Sciatic nerve (tissue), 2 donors: Measurements from ENCODE around the gene OPA3. TPM values are rescaled to one million over a fixed set of nuclear protein-coding genes. Genes with fewer than 3 reads are reported as not detected.
A peak's percentile ranks its signal among the peaks of the same experiment; 100 is the strongest.

Source experiments
- ATAC-seq: fragments of 200-7000 bp; cut with Tn5 transposase; one replicate; pipeline ENCODE4 v1.9.1; 2020; ENCODE audit warnings: mild to moderate bottlenecking, moderate library complexity
- DNase-seq: peaks from one replicate; pipeline ENCODE4 v3.0.0-alpha.2; 2020; ENCODE audit warnings: low spot score
- intact Hi-C: fragments of 100-400 bp; cut with DNase I; formaldehyde crosslinking; loops from one replicate; pipeline ENCODE4 v1.14.2; 2022
- total RNA-seq: library from RNA; stranded (reverse); fragmentation: NEBNext Ultra II Directional; extraction: Animal tissue kit (Norgen Biotek cat#: 25700); gene quantifications from one replicate; pipeline ENCODE4 v1.2.1, GENCODE V29; 2021
- donor health status: DM: no; HTN: no; CAD: no.
- donor health status: DM: no; HTN: no; CAD: no.

OPA3 gene
- total RNA-seq, 1 donor from 2014 or later, result 10.7 TPM

DNA sequence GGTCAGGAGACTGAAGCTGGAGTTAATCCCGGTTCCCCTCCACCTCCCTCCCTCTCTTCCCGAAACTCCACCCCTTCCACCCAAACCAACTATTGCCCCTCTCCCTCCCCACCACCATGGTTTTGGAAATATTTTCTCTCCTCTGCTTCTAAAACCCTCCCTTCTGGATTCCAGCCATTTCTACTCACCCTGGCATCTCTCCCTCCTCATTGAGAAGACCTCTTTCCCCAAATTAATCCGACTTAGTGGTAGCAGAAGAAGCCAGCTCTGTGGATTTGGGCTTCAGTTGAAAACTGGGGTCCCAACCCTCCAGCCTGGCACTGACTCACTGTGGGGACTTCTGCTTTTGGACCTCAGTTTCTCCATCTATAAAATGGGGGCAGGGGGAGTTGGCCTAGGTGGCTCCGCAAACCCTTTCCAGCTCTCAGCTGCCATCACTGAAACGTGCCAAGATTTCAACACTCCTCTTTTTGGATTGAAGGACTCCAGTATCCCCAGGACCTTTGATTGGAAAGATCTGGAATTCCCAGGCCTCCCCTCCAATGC is 15.8 kb upstream of the OPA3 start:
- intact Hi-C loops, result no loop called here
- ATAC-seq, result peak; percentile 30

DNA sequence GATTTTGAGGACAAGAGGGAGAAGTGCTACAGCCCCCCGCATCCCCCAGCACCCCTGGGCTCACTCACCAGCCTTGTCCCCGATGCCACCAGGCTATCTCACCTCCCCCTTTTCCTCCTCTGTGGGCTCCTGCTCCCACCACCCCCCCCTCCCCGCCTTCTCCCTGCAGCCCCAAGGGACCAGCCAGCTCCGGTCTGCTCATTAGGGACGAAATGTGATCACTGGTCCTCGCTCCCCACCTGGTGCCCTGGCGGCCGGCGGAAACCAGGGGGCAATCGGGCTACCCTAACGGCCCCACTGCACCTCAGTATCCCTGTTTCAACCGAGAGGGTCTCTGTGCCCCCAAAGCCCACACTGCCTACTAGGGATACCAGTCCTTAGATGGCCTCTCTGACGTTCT is 14.7 kb upstream of the OPA3 start:
- intact Hi-C loops, result no loop called here
- ATAC-seq (no peak), DNase-seq (no peak)

More for the DNA sequence above, 15.8 kb upstream of the OPA3 start:
- DNase-seq, result no peak

DNA sequence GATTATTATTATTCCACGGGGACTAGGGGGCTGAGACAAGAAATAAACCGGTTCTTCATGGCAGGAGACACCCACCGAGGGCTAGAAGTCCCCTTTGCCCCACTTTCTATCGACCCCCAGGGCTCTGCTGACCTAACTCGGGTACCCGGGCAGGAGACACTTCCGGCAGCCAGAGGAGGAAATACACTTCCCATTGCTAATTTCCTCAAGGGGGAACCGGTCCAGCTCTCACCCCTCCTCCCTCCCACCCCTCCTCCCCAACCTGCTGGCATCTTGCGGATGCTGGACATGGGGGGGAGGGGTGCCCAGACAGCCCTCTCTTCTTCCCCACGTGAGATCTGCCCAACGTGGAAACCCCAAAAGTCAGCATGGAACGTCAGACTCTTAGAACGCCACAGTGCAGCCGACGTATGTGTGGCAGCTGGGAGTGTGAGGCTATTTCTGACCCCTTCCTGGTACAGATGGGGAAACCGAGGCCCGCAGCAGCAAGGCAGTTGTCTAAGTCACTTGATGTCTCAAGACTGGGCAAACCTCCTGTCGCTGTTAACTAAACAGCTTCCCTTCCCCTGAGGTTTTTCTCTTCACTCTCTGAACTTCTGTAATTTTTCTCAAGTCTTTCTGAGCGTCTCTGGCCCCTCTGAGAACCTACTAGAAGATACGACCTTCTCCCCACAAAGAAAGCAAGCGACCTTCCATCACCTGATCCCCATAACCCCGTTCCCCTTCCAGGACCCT is 13.8 kb upstream of the OPA3 start:
- peak; percentile 34 for ATAC-seq

DNA sequence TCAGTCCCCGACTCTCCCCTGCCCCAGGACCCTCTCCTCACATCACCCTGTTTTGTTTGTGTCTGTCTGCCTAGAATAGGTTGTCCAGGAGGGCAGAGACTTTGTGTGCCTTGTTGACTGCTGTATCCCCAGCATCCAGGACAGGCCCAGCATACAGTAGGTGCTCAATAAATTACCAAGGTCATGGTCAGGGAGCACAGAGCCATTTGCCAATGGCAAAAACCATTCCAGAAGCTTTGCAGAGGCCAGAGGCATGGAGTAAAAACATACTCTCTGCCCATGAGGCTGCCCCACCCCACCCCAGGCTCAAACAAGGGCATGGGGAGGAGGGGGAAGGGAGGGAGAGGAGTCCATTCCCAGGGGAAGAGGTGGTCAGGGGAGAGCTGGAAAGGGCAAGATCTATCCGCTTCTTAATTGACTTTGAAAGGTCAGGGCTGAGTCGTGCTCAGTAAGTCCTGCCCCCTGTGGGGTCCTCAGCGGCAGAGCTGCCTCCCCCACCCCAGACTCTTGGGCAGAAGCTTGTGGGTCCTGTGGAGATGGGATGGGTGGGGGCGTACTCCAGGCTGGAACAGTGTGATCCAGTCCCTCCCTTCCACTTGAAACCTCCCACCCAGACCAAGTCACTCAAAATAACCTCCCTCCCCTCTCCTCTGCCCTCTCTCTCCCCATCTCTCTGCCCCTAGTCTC is 13.0 kb upstream of the OPA3 start:
- intact Hi-C loops, result no loop called here
- DNase-seq (no peak), ATAC-seq (peak; percentile 71)

More for the DNA sequence above, 13.8 kb upstream of the OPA3 start:
- intact Hi-C loops, result no loop called here
- DNase-seq, result no peak

DNA sequence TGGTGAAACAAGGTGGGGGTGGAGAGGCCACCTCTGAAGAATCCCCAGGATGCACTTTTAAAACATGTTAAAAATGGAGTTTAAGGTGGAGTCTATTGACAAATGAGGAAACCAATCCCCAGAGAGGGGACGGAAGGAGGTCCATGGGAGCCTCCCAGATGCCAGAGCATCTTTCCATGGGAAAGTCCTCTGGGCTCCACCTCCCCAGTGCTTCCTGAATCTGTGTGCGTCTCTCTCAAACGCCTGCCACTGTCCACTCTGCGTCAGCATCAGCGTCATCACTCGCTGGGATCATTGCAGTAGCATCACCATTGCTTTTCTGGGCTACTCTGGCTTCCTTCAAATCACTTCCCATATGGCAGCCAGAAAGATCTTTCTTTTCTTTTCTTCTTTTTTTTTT is 11.2 kb upstream of the OPA3 start:
- DNase-seq (no peak), ATAC-seq (no peak)
- intact Hi-C loops, result no loop called here

- intact Hi-C loops, result no loop called here
- no peak for ATAC-seq
- no peak for DNase-seq
Measured at GRCh38 chr19:45593520-45593919, 8.9 kb upstream of the OPA3 start.

- DNase-seq (no peak), ATAC-seq (no peak)
- intact Hi-C loops, result no loop called here
Measured at GRCh38 chr19:45592366-45592765, 7.8 kb upstream of the OPA3 start.

- intact Hi-C loops, result no loop called here
- ATAC-seq, result no peak
- DNase-seq, result no peak
Measured at GRCh38 chr19:45591638-45592005, 7.0 kb upstream of the OPA3 start.

DNA sequence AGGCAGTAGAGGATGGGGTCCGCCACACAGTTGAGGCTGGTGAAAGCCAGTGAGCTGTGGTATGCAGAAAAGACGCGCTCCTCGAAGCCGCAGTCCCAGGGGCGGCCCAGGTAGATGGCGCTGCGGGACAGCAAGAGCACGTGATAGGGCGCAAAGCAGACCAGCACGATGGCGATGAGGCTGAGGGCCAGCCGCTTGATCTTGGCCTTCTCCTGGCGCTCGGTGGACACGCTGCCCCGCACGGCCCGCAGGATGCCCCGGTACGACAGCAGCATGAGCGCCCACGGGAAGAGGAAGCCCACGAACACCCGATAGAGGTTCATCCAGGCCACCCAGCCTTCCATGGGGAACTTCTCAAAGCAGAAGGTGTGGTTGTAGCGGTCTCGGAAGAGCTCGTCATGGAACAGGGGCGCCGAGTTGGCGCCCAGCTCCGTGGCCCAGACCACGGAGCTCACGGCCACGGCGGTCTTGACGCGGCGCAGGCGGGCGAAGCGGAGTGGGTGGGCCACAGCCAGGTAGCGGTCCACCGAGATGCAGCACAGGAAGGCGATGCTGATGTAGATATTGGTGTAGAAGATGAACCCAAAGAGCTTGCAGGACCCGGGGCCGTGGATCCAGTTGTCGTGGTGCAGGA is 6.5 kb upstream of the OPA3 start:
- ATAC-seq, result no peak
- no peak for DNase-seq
- intact Hi-C loops, result no loop called here

GRCh38 chr19:45590300-45591003 is 5.8 kb upstream of the OPA3 start:
- ATAC-seq (no peak), DNase-seq (no peak)
- intact Hi-C loops, result no loop called here

GRCh38 chr19:45589768-45590167 is 5.2 kb upstream of the OPA3 start:
- no peak for ATAC-seq
- intact Hi-C loops, result no loop called here
- DNase-seq, result no peak

GRCh38 chr19:45587873-45588272 is 3.3 kb upstream of the OPA3 start:
- ATAC-seq (no peak), DNase-seq (no peak)
- intact Hi-C loops, result no loop called here

- DNase-seq (no peak), ATAC-seq (no peak)
- intact Hi-C loops, result no loop called here
Measured at GRCh38 chr19:45585158-45585577, 566 bp upstream of the OPA3 start.

DNA sequence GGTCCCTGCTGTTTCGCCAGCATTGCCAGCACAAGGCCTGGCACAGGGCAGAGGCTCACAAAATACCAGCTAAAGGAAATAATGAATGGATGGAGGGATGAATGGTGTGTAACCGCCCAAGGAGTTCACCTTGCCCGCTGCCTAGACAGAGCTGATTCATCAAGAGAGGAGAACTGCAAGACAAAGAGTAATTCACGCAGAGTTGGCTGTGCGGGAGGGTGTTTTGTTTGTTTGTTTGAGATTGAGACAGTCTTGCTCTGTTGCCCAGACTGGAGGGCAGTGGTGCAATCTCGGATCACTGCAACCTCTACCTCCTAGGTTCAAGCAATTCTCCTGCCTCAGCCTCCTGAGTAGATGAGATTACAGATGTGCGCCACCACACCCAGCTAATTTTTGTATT is 3.0 kb downstream of the OPA3 start:
- ATAC-seq, result no peak
- DNase-seq, result no peak
- intact Hi-C loops, result no loop called here

DNA sequence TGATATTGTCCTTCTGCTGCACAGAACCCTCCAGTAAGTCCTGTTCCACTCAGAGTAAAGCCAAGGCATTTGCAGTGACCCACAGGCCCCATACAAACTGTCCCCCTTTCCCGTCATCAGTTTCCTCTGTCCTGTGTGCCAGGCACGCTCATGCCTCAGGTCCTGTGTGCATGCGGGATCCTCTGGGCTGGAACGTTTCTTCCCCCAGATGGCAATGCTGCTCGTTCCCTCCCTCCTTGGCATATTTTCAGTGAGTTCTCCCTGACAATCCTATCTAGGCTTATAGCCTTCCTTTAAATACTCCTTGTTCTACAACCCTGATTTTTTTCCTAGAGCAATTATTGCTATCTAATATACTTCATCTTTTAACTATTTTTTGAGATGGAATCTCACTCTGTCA is 5.7 kb downstream of the OPA3 start:
- no peak for ATAC-seq
- DNase-seq, result no peak
- intact Hi-C loops, result no loop called here

- intact Hi-C loops, result no loop called here
- no peak for ATAC-seq
- no peak for DNase-seq
Measured at GRCh38 chr19:45577111-45577905, 7.3 kb downstream of the OPA3 start.

DNA sequence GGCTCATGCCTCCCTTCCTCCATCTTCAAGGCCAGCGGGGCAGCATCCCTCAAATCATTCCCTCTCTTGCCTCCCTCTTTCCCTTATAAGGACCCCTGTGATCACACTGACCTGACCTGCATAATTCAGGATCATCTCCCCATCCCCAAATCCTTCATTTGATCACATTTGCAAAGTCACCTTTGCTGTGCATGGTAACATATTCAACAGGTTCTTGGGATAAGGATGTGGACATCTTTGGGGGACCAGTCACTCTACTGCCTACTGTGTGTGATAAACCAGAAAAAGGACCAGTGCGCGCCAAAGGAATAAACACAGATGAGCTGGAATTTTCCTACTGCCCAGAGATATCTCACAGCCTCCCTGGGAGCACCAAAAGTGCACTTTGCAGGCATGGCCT is 7.9 kb downstream of the OPA3 start:
- DNase-seq (no peak), ATAC-seq (no peak)
- intact Hi-C loops, result no loop called here

DNA sequence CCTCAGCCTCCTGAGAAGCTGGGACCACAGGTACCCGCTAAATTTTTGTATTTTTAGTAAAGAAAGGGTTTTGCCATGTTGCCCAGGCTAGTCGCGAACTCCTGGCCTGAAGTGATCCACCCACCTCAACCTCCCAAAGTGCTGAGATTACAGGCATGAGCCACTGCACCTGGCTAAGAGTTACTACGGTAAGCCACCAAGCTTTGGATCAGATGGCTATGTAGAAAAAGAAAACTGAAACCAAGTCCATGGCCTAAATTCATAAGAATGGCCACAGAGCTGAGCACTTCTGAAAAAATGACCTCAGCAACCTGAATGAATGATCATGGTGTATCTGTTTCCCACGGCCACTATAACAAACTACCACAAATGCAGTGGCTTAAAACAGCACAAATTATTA is 9.4 kb downstream of the OPA3 start:
- ATAC-seq, result no peak
- intact Hi-C loops, result no loop called here

DNA sequence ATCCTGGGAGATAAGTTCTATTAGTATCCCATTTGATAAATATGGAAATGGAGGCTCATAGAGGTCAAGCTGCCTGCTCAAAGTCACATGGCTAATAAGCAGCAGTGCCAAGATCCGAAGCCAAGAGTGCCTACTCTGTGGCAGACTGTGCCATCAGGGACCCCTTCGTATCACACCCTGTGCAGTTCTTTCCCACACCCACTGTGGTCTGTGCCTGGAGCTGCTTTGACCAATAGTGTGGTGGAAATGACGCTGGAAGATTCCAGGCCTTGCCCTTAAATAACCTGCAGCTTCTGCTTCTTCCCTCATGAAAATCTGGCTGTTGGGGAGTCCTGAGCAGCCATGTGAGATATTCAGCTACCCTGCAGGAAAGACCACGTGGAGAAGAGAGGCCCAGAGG is 10.1 kb downstream of the OPA3 start:
- intact Hi-C loops, result no loop called here
- ATAC-seq, result no peak
- no peak for DNase-seq

More for the DNA sequence above, 9.4 kb downstream of the OPA3 start:
- no peak for DNase-seq
